ENCODE measurements around the gene APOBR.

- no peak for TF ChIP-seq POLR2A (IDR thresholded peaks at IDR 0.05; ENCODE audit: low read depth, low read length)
- no peak for TF ChIP-seq POLR2AphosphoS5 (IDR thresholded peaks at IDR 0.05; ENCODE audit: low read depth, low read length)
- TF ChIP-seq SPI1 (IDR thresholded peaks at IDR 0.05; ENCODE audit: low read depth, low read length), result no peak
- no peak for TF ChIP-seq TAF1 (IDR thresholded peaks at IDR 0.05; ENCODE audit: low read depth, low read length)
- no peak for TF ChIP-seq POU2F2 (IDR thresholded peaks at IDR 0.05; ENCODE audit: low read depth, low read length)
- TF ChIP-seq PAX5 (IDR thresholded peaks at IDR 0.05; ENCODE audit: insufficient read depth, low read length, severe bottlenecking), result no peak
These were observed 17.0 kb upstream of the APOBR start for GRCh38 chr16:28477311-28477920.
